ENCODE data around the gene SPAG4. TPM values are rescaled to one million over a fixed set of nuclear protein-coding genes. Genes with fewer than 3 reads are reported as not detected.

SPAG4 gene
- total and polyA plus RNA-seq, 2 donors (not counting 1 experiment from before 2014, with no cell fraction given) = 4.3 to 6.6 TPM

GRCh38 chr20:35598899-35599775 is 16.5 kb upstream of the SPAG4 start:
- no peak overlapping the region for H3K4me3 ChIP-seq (replicated peaks in 1 of 4; ENCODE audit: control extremely low read depth in 1 of 4, insufficient read depth in 1 of 4, low read depth in 3 of 4, low read length in 4 of 4)
- H3K4me2 ChIP-seq (ENCODE audit: extremely low read depth, insufficient read depth, low read length) = no peak overlapping the region
- H3K9me3 ChIP-seq (ENCODE audit: control insufficient read depth, insufficient read depth, low read depth, low read length) = no peaks in the 10 kb centered on the region
- H3K27ac ChIP-seq (ENCODE audit: insufficient read depth, low read length) = no peak overlapping the region
- peaks cover 7% of the 10 kb centered on the region for H3K27me3 ChIP-seq (ENCODE audit: control insufficient read depth, insufficient read depth, low read length)
- no peak overlapping the region for H2AFZ ChIP-seq (ENCODE audit: low read length)
- DNase-seq (ENCODE audit: low read depth in 2 of 2) = no peak
- no peaks in the 10 kb centered on the region for H4K20me1 ChIP-seq (ENCODE audit: control insufficient read depth, extremely low read depth, insufficient read depth, low read length)
- H3K36me3 ChIP-seq (ENCODE audit: control insufficient read depth, insufficient read depth, low read length) = no peaks in the 10 kb centered on the region
- no peak overlapping the region for H3K9ac ChIP-seq (ENCODE audit: insufficient read depth, low read length)
- H3K79me2 ChIP-seq (ENCODE audit: control insufficient read depth, insufficient read depth, low read length) = no peaks in the 10 kb centered on the region
- H3K4me1 ChIP-seq (ENCODE audit: control insufficient read depth, extremely low read depth, insufficient read depth, low read length) = peaks cover 6% of the 10 kb centered on the region
- TF ChIP-seq CTCF (conservative IDR thresholded peaks at IDR 0.05 in 1 of 2, IDR thresholded peaks at IDR 0.05 in 1 of 2; ENCODE audit: low read depth in 1 of 2, low read length in 2 of 2) (no peak), EZH2 (IDR thresholded peaks at IDR 0.05; ENCODE audit: low read length, missing control alignments) (no peak)

- no peak overlapping the region for H2AFZ ChIP-seq (ENCODE audit: low read length)
- H3K9ac ChIP-seq (ENCODE audit: insufficient read depth, low read length) = no peak overlapping the region
- H4K20me1 ChIP-seq (ENCODE audit: control insufficient read depth, extremely low read depth, insufficient read depth, low read length) = no peaks in the 10 kb centered on the region
- H3K4me1 ChIP-seq (ENCODE audit: control insufficient read depth, extremely low read depth, insufficient read depth, low read length) = peaks cover 6% of the 10 kb centered on the region
- no peak overlapping the region for H3K4me3 ChIP-seq (replicated peaks in 1 of 4; ENCODE audit: control extremely low read depth in 1 of 4, insufficient read depth in 1 of 4, low read depth in 3 of 4, low read length in 4 of 4)
- TF ChIP-seq EZH2 (IDR thresholded peaks at IDR 0.05; ENCODE audit: low read length, missing control alignments) (no peak), CTCF (conservative IDR thresholded peaks at IDR 0.05 in 1 of 2, IDR thresholded peaks at IDR 0.05 in 1 of 2; ENCODE audit: low read depth in 1 of 2, low read length in 2 of 2) (no peak)
- H3K36me3 ChIP-seq (ENCODE audit: control insufficient read depth, insufficient read depth, low read length) = no peaks in the 10 kb centered on the region
- H3K9me3 ChIP-seq (ENCODE audit: control insufficient read depth, insufficient read depth, low read depth, low read length) = no peaks in the 10 kb centered on the region
- H3K4me2 ChIP-seq (ENCODE audit: extremely low read depth, insufficient read depth, low read length) = no peak overlapping the region
- no peak overlapping the region for H3K27ac ChIP-seq (ENCODE audit: insufficient read depth, low read length)
- no peaks in the 10 kb centered on the region for H3K79me2 ChIP-seq (ENCODE audit: control insufficient read depth, insufficient read depth, low read length)
- peaks cover 7% of the 10 kb centered on the region for H3K27me3 ChIP-seq (ENCODE audit: control insufficient read depth, insufficient read depth, low read length)
- DNase-seq (ENCODE audit: low read depth in 2 of 2) = no peak
These were observed 15.9 kb upstream of the SPAG4 start for GRCh38 chr20:35599776-35600120.

GRCh38 chr20:35600176-35600992 is 15.2 kb upstream of the SPAG4 start:
- no peak for DNase-seq (ENCODE audit: low read depth in 2 of 2)
- H3K4me3 ChIP-seq (replicated peaks in 1 of 4; ENCODE audit: control extremely low read depth in 1 of 4, insufficient read depth in 1 of 4, low read depth in 3 of 4, low read length in 4 of 4) = peak overlapping the region in 1 of 4 experiments; percentile 48
- H3K27ac ChIP-seq (ENCODE audit: insufficient read depth, low read length) = no peak overlapping the region
- no peaks in the 10 kb centered on the region for H3K36me3 ChIP-seq (ENCODE audit: control insufficient read depth, insufficient read depth, low read length)
- H3K79me2 ChIP-seq (ENCODE audit: control insufficient read depth, insufficient read depth, low read length) = no peaks in the 10 kb centered on the region
- H3K27me3 ChIP-seq (ENCODE audit: control insufficient read depth, insufficient read depth, low read length) = peaks cover 7% of the 10 kb centered on the region
- H2AFZ ChIP-seq (ENCODE audit: low read length) = no peak overlapping the region
- peak overlapping the region; percentile 95 for H3K4me2 ChIP-seq (ENCODE audit: extremely low read depth, insufficient read depth, low read length)
- no peak overlapping the region for H3K9ac ChIP-seq (ENCODE audit: insufficient read depth, low read length)
- H3K4me1 ChIP-seq (ENCODE audit: control insufficient read depth, extremely low read depth, insufficient read depth, low read length) = peaks cover 6% of the 10 kb centered on the region
- TF ChIP-seq EZH2 (IDR thresholded peaks at IDR 0.05; ENCODE audit: low read length, missing control alignments) = no peak
- H3K9me3 ChIP-seq (ENCODE audit: control insufficient read depth, insufficient read depth, low read depth, low read length) = no peaks in the 10 kb centered on the region
- no peaks in the 10 kb centered on the region for H4K20me1 ChIP-seq (ENCODE audit: control insufficient read depth, extremely low read depth, insufficient read depth, low read length)
